NCI-H1694 (cell line): ENCODE data around the gene CABP7.

Source experiments
- DNase-seq: peaks from one replicate; lab custom pipeline; 2025; lab: John Stamatoyannopoulos, UW

CABP7 gene

DNA sequence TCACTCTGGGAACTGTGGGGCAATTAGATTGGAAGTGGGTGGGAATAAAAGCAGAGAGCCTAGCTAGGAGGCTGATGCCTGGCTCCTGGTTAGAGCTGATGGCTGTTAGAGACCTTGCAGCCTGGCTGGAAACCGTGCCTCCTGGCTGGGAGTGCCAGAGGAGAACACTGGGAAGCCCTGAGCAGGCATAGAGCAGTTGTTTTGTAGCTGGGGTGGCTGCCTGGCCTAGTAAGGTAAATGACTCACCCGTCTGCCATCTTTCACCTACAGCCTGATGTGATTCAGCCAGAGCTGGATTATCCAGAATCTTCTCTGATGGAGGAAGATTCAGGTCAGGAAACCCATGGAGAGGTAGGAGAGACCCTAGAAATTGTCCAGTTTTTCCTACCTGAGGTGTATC, 53.4 kb downstream of the CABP7 start:
- DNase-seq: no peak

DNA sequence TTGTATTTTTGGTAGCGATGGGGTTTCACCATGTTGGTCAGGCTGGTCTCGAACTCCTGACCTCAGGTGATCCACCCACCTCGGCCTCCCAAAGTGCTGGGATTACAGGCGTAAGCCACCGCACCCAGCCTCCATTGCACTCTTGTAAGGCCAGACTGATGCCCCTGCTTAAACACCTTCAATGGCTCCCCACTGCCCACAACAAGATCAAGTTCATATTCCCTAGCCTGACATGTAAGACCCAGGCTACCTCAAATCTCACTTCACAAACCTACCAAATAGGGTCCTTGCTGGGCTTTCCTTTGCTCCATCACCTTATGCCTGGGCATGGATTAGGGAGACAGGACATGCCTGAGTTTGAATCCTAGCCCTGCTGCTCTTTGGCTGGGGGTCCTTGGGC, 60.4 kb downstream of the CABP7 start:
- no peak for DNase-seq

DNA sequence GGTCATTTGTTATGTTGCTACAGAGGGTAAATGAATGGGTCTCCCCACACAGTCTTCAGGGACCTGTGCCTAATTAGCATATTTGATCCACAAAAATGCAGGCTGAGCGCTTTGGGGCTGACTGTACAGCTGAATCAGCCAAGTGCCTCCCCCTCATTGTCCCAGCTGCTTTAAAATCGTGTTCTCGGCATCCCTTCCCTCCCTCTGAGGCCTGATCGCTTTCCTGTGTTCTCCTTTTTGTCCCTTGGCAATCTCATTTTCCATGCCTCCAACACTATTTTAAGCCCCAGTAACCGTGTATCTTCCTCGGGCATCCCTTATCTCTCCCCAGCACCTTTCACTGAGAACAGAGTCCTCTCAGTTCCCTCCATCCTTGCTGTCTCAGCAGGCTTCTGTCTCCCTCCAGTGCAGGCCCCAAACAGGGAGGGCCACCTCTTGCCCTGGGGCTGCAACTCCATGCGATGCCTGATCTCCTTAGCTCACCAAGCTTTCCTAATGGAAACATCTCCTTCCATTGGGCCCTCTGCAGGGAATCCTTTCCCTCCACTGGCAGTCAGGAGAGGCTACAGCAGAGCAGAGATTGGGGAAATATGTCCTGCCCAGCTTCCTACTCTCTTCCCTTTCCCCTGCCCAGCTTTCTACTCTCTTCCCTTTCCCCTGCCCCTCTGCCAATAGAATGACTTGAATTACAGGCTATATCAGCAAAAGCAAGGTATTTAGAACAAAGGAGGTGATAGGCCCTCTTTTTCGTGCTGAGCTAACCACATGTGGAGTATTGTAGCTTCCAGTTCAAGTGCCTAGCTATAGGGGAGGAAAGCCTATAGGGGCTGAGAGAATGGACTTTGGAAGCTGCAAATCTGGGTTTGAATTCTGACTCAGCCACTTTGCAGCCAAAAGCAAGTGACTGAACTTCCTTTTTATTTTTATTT, 61.2 kb downstream of the CABP7 start:
- DNase-seq: no peak
